ENCODE measurements around the gene FAM83E. TPM values are rescaled to one million over a fixed set of nuclear protein-coding genes. Genes with fewer than 3 reads are reported as not detected.

FAM83E gene
- total and polyA plus RNA-seq, 2 experiments from 2014 or later = 1.0 to 2.3 TPM

GRCh38 chr19:48651683-48652048 lies 36.8 kb upstream of the FAM83E start (continued):
- TF ChIP-seq CTCF (conservative IDR thresholded peaks at IDR 0.05; ENCODE audit: low read depth in 2 of 2) (no peak), NANOG (IDR thresholded peaks at IDR 0.05; ENCODE audit: borderline replicate concordance) (no peak), EZH2 (IDR thresholded peaks at IDR 0.05; ENCODE audit: low read depth, unreplicated experiment) (no peak), CREB1 (CRISPR knock-in tag; IDR thresholded peaks at IDR 0.05; ENCODE audit: low read depth) (no peak)

GRCh38 chr19:48650974-48651682 lies 36.3 kb upstream of the FAM83E start:
- no peak overlapping the region for H3K4me3 ChIP-seq
- Mint-ChIP-seq H3K4me3 (no peak overlapping the region; the same call in 2 of the 3 replicates), H3K4me1 (peaks cover 9% of the 10 kb centered on the region), H3K9me3 (peaks cover 3% of the 10 kb centered on the region; the same call in 1 of the 3 replicates), H3K27me3 (ENCODE audit: insufficient read depth, low read depth, poor library complexity) (peaks cover 9% of the 10 kb centered on the region), H3K27ac (no peak overlapping the region), H3K36me3 (ENCODE audit: low read depth) (no peaks in the 10 kb centered on the region; the same call in 1 of the 3 replicates)
- DNase-seq (ENCODE audit: low spot score) = no peak
- 0 out of 2 replicates have a peak, but pooled peaks cover 4% of the 10 kb centered on the region for H3F3A ChIP-seq (replicated peaks; ENCODE audit: low read depth)
- no peaks in the 10 kb centered on the region for H3K9me2 ChIP-seq (ENCODE audit: insufficient read depth)
- no peak overlapping the region for H3K4me2 ChIP-seq
- TF ChIP-seq CTCF (conservative IDR thresholded peaks at IDR 0.05; ENCODE audit: low read depth in 2 of 2) (no peak), REST (IDR thresholded peaks at IDR 0.05; ENCODE audit: unreplicated experiment) (no peak), JUNB (IDR thresholded peaks at IDR 0.05; ENCODE audit: unreplicated experiment) (no peak), POLR2AphosphoS5 (IDR thresholded peaks at IDR 0.05; ENCODE audit: low read depth) (no peak), EZH2phosphoT487 (IDR thresholded peaks at IDR 0.05; ENCODE audit: unreplicated experiment) (no peak), ZNF114 (CRISPR knock-in tag; IDR thresholded peaks at IDR 0.05) (no peak), EZH2 (IDR thresholded peaks at IDR 0.05; ENCODE audit: low read depth, unreplicated experiment) (no peak), STAT1 (IDR thresholded peaks at IDR 0.05; ENCODE audit: unreplicated experiment) (no peak), NANOG (IDR thresholded peaks at IDR 0.05; ENCODE audit: borderline replicate concordance) (no peak)
- no peaks in the 10 kb centered on the region for H3K27me3 ChIP-seq (ENCODE audit: insufficient read depth)
- H3K79me2 ChIP-seq (replicated peaks; ENCODE audit: insufficient read depth) = no peaks in the 10 kb centered on the region
- H3K4me1 ChIP-seq (ENCODE audit: insufficient read depth) = no peaks in the 10 kb centered on the region
- H3K36me3 ChIP-seq (ENCODE audit: insufficient read depth) = no peaks in the 10 kb centered on the region
- H3K27ac ChIP-seq (ENCODE audit: low read depth) = no peak overlapping the region
- no peak for ATAC-seq
- no peaks in the 10 kb centered on the region for H4K20me1 ChIP-seq (replicated peaks; ENCODE audit: insufficient read depth)
- no peak overlapping the region for H2AFZ ChIP-seq
